Esophagus squamous epithelium (tissue), 4 donors: ENCODE measurements around the gene PKN1.

Experiments used
- POLR2A ChIP-seq, 4 donors: fragments of 450-650 bp; IDR thresholded peaks; one replicate each; pipeline ENCODE4 v1.6.1; 2017; ENCODE audit warnings: antibody characterized with exemption in 4 of 4, mild to moderate bottlenecking in 4 of 4, moderate library complexity in 3 of 4
- TF ChIP-seq, protein P1 (sequence below), 6 experiments: fragments of 450-650 bp in 4 of 6; fragments of 200-600 bp in 2 of 6; sonication (generic) in 2 of 6; IDR thresholded peaks; one replicate each; pipeline ENCODE4 v1.5.1; 2016 to 2019; ENCODE audit warnings: antibody characterized with exemption in 6 of 6, mild to moderate bottlenecking in 4 of 6, moderate library complexity in 4 of 6

DNA sequence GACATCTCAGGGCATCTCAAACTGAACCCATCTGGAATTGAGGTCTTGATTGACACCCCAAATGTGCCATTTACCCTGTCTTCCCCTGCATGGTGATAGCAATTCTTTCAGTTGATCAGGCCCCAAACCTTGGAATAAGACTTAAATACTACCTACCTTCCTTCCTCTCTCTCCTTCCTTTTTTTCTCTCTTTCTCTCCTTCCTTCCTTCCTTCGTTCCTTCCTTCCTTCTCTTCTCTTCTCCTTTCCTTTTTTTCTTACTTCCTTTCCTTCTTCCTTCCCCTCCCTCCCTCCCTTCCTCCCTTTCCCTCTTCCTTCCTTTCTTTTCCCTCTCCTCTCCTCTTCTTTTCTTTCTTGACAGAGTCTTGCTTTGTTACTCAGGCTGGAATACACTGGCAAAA is 70.2 kb downstream of the PKN1 start:
- TF ChIP-seq, protein P1, sequence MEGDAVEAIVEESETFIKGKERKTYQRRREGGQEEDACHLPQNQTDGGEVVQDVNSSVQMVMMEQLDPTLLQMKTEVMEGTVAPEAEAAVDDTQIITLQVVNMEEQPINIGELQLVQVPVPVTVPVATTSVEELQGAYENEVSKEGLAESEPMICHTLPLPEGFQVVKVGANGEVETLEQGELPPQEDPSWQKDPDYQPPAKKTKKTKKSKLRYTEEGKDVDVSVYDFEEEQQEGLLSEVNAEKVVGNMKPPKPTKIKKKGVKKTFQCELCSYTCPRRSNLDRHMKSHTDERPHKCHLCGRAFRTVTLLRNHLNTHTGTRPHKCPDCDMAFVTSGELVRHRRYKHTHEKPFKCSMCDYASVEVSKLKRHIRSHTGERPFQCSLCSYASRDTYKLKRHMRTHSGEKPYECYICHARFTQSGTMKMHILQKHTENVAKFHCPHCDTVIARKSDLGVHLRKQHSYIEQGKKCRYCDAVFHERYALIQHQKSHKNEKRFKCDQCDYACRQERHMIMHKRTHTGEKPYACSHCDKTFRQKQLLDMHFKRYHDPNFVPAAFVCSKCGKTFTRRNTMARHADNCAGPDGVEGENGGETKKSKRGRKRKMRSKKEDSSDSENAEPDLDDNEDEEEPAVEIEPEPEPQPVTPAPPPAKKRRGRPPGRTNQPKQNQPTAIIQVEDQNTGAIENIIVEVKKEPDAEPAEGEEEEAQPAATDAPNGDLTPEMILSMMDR (IDR thresholded peaks at IDR 0.05) = no peak
- no peak for TF ChIP-seq POLR2A (IDR thresholded peaks at IDR 0.05)
